ENCODE data around the gene USP15.

The USP15 gene

DNA sequence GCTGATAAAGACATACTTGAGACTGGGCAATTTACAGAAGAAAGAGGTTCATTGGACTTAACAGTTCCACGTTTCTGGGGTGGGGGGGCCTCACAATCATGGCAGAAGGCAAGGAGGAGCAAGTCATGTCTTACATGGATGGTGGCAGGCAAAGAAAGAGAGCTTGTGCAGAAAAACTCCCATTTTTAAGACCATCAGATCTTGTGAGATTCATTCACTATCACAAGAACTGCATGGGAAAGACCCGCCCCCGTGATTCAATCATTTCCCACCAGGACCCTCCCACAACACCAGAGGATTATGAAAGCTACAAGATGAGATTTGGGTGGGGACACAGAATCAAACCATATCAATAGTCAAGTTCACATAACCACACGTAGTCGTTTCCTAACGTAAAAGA lies 85.5 kb downstream of the USP15 start:
- TF ChIP-seq MYC (IDR thresholded peaks at IDR 0.05; ENCODE audit: low read depth, low read length) (no peak), POLR2A (IDR thresholded peaks at IDR 0.05; ENCODE audit: extremely low read depth, insufficient read length) (no peak), CTCF (IDR thresholded peaks at IDR 0.05; ENCODE audit: low read depth, low read length) (no peak)
- TF ChIP-seq, protein P1, sequence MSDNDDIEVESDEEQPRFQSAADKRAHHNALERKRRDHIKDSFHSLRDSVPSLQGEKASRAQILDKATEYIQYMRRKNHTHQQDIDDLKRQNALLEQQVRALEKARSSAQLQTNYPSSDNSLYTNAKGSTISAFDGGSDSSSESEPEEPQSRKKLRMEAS (IDR thresholded peaks at IDR 0.05; ENCODE audit: low read depth, low read length), result no peak
- no peak overlapping the region for H3K4me3 ChIP-seq (ENCODE audit: low read depth, low read length)
- no peak for DNase-seq (ENCODE audit: low read depth)

GRCh38 chr12:62346817-62347216 lies 86.6 kb downstream of the USP15 start:
- no peak for DNase-seq (ENCODE audit: low read depth)
- TF ChIP-seq POLR2A (IDR thresholded peaks at IDR 0.05; ENCODE audit: extremely low read depth, insufficient read length) (no peak), MYC (IDR thresholded peaks at IDR 0.05; ENCODE audit: low read depth, low read length) (no peak), CTCF (IDR thresholded peaks at IDR 0.05; ENCODE audit: low read depth, low read length) (no peak)
- TF ChIP-seq, protein P1 (IDR thresholded peaks at IDR 0.05; ENCODE audit: low read depth, low read length), result no peak

DNA sequence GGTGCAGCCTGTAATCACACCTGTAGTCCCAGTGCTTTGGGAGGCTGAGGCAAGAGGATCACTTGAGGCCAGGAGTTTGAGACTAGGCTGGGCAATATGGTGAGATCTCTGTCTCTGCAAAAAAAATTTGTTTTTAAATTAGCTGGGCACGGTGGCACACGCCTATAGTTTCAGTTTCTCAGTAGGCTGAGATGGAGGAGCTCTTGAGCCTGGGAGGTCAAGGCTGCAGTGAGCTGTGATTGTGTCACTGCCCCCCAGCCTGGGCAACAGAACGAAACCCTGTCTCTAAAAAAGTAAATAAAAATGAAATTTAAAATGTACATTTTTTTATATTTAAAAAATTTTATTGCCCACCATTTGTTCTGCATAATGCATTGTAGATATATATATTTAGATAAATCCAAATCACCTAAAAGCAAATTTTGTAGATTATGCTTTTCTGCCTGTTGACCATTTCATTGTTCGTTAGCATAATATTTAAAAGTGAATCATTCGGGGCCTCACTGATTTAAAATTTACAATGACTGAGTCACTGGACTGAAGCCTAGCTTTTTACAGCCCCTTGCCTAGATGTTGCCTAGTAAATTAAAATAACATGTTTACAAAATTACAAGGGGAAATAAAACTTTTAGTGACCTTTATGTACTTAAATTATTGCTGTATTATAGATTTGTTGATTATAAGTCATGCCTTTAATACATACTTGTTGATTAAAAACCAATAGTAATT lies 87.9 kb downstream of the USP15 start:
- no peak overlapping the region for H3K4me3 ChIP-seq (ENCODE audit: low read depth, low read length)
- no peak for DNase-seq (ENCODE audit: low read depth)
- no peak for TF ChIP-seq CTCF (IDR thresholded peaks at IDR 0.05; ENCODE audit: low read depth, low read length)
- no peak for TF ChIP-seq MYC (IDR thresholded peaks at IDR 0.05; ENCODE audit: low read depth, low read length)
- TF ChIP-seq, protein P1 (IDR thresholded peaks at IDR 0.05; ENCODE audit: low read depth, low read length), result no peak
- TF ChIP-seq POLR2A (IDR thresholded peaks at IDR 0.05; ENCODE audit: extremely low read depth, insufficient read length), result no peak

More at GRCh38 chr12:62346817-62347216, 86.6 kb downstream of the USP15 start:
- no peak overlapping the region for H3K4me3 ChIP-seq (ENCODE audit: low read depth, low read length)

- no peak overlapping the region for H3K4me3 ChIP-seq (ENCODE audit: low read depth, low read length)
- TF ChIP-seq MYC (IDR thresholded peaks at IDR 0.05; ENCODE audit: low read depth, low read length) (no peak), POLR2A (IDR thresholded peaks at IDR 0.05; ENCODE audit: extremely low read depth, insufficient read length) (no peak), CTCF (IDR thresholded peaks at IDR 0.05; ENCODE audit: low read depth, low read length) (no peak)
- TF ChIP-seq, protein P1 (IDR thresholded peaks at IDR 0.05; ENCODE audit: low read depth, low read length), result no peak
- DNase-seq (ENCODE audit: low read depth), result no peak
Observed at GRCh38 chr12:62350554-62350953, 90.3 kb downstream of the USP15 start.

GRCh38 chr12:62351326-62351725 lies 91.1 kb downstream of the USP15 start:
- no peak for DNase-seq (ENCODE audit: low read depth)
- TF ChIP-seq MYC (IDR thresholded peaks at IDR 0.05; ENCODE audit: low read depth, low read length), result no peak
- no peak for TF ChIP-seq CTCF (IDR thresholded peaks at IDR 0.05; ENCODE audit: low read depth, low read length)
- TF ChIP-seq POLR2A (IDR thresholded peaks at IDR 0.05; ENCODE audit: extremely low read depth, insufficient read length), result no peak
- TF ChIP-seq, protein P1 (IDR thresholded peaks at IDR 0.05; ENCODE audit: low read depth, low read length), result no peak

More at GRCh38 chr12:62351326-62351725, 91.1 kb downstream of the USP15 start:
- H3K4me3 ChIP-seq (ENCODE audit: low read depth, low read length), result no peak overlapping the region
